GM18507 (cell line): ENCODE measurements around the gene RMND1.

Source experiments
- DNase-seq: peaks from one replicate; pipeline ENCODE4 v3.0.0; 2011; ENCODE audit warnings: low read depth; ENCODE audit not compliant: insufficient read length; ENCODE audit errors: extremely low spot score
- FAIRE-seq: peaks from 2 replicates; lab custom pipeline; 2011; peaks lifted over from hg19 to GRCh38; lab: Jason Lieb, UNC

The RMND1 gene

GRCh38 chr6:151428093-151428735 lies 23.7 kb downstream of the RMND1 start:
- no peak for DNase-seq
- no peak for FAIRE-seq

GRCh38 chr6:151425561-151425960 lies 26.4 kb downstream of the RMND1 start:
- FAIRE-seq (no peak), DNase-seq (no peak)

- no peak for DNase-seq
- FAIRE-seq, result no peak
Measured at GRCh38 chr6:151422981-151423380, 28.9 kb downstream of the RMND1 start.

GRCh38 chr6:151417477-151417876 lies 34.4 kb downstream of the RMND1 start:
- no peak for FAIRE-seq
- DNase-seq, result no peak

- DNase-seq (no peak), FAIRE-seq (no peak)
Measured at GRCh38 chr6:151414641-151415260, 37.2 kb downstream of the RMND1 start.

GRCh38 chr6:151413372-151414145 lies 38.4 kb downstream of the RMND1 start:
- FAIRE-seq (no peak), DNase-seq (no peak)

GRCh38 chr6:151412909-151413308 lies 39.0 kb downstream of the RMND1 start:
- DNase-seq (no peak), FAIRE-seq (no peak)

- no peak for DNase-seq
- no peak for FAIRE-seq
Measured at GRCh38 chr6:151409679-151410078, 42.2 kb downstream of the RMND1 start.

GRCh38 chr6:151409260-151409659 lies 42.7 kb downstream of the RMND1 start:
- DNase-seq, result no peak
- no peak for FAIRE-seq

- DNase-seq (no peak), FAIRE-seq (no peak)
Measured at GRCh38 chr6:151408858-151409257, 43.1 kb downstream of the RMND1 start.

GRCh38 chr6:151403919-151404308 lies 48.0 kb downstream of the RMND1 start:
- DNase-seq (no peak), FAIRE-seq (no peak)

- FAIRE-seq (no peak), DNase-seq (no peak)
Measured at GRCh38 chr6:151402228-151402627, 49.7 kb downstream of the RMND1 start.

GRCh38 chr6:151400473-151400872 lies 51.5 kb downstream of the RMND1 start:
- DNase-seq (no peak), FAIRE-seq (no peak)

GRCh38 chr6:151399679-151400078 lies 52.2 kb downstream of the RMND1 start:
- DNase-seq (no peak), FAIRE-seq (no peak)

GRCh38 chr6:151393410-151393809 lies 58.5 kb downstream of the RMND1 start:
- FAIRE-seq, result no peak
- no peak for DNase-seq

- no peak for FAIRE-seq
- no peak for DNase-seq
Measured at GRCh38 chr6:151392427-151392826, 59.5 kb downstream of the RMND1 start.

- DNase-seq (no peak), FAIRE-seq (peak; percentile 76)
Measured at GRCh38 chr6:151391471-151392413, 60.2 kb downstream of the RMND1 start, which contains the start of gene ZBTB2. ZBTB2 (minus strand) TSS chr6:151391559; CDS start chr6:151373637, 17,922 bp downstream.

GRCh38 chr6:151390851-151391470 lies 61.0 kb downstream of the RMND1 start:
- DNase-seq (no peak), FAIRE-seq (no peak)

- DNase-seq (peak; percentile 87), FAIRE-seq (peak; percentile 96)
Measured at GRCh38 chr6:151390276-151390850, 61.6 kb downstream of the RMND1 start.
